HG03159 (cell line): ENCODE data around the gene DUS2.

Experiments used
- ATAC-seq: cut with Tn5 transposase; IDR thresholded peaks from one replicate; pipeline ENCODE4 v1.9.1; 2021; ENCODE audit warnings: mild to moderate bottlenecking, moderate library complexity; ENCODE audit not compliant: unreplicated experiment

Gene DUS2

DNA sequence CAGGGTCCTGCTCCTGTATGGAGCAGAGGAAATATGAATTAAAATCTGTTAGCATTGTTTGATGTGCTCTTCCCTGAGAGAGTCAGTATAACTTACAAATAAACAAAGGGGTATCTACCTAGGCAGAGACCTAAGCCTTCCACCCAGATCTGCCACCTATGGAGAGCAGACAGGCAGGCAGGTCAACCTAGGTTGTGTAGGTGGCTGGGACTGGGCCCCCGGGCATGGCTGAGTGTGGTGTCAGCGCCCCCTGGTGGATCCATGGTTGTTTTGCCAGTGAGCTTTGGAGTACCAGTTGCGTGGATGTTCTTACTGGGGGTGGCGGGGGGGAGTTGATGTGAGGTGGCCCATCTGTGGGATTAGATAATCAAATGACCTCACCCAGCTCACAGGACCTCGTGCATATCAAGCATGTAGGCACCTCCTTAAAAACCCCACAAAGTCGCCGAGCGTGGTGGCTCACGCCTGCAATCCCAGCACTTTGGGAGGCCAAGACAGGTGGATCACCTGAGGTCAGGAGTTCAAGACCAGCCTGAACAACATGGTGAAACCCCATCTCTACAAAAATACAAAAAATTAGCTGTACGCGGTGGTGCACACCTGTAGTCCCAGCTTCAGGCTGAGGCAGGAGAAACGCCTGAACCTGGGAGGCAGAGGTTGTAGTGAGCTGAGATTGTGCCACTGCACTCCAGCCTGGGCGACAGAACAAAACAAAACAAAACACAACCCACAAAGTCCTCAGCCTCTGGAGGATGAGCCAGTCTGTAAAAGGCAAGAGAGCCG, 17.6 kb downstream of the DUS2 start:
- peak; percentile 73 for ATAC-seq

DNA sequence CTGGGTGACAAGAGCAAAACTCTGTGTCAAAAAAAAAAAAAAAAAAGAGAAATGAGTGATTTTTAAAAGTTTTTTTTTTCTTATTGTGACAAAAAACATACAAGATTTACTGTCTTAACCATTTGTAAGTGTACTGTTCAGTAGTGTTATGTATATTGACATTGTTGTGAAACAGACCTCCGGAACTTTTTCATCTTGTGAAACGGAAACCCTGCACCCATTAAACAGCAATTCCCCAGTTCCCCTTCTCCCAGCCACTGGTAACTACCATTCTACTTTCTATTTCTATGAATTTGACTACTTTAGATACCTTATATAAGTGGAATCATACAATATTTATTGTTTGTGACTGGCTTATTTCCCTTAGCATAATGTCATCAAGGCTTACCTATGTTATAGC, 18.7 kb downstream of the DUS2 start:
- ATAC-seq, result no peak

DNA sequence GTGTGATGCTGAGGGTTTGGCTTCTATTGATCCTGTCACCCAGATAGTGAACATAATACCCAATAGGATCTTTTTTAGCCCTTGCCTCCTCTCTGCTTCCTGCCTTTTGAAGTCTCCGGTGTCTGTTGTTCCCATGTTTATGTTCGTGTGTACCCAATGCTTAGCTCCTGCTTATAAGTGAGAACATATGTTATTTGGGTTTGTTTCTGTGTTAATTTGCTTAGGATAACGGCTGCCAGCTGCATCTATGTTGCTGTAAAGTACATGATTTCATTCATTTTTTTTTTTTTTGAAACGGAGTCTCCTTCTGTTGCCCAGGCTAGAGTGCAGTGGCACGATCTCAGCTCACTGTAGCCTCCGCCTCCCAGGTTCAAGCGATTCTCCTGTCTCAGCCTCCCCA, 23.0 kb downstream of the DUS2 start:
- no peak for ATAC-seq

DNA sequence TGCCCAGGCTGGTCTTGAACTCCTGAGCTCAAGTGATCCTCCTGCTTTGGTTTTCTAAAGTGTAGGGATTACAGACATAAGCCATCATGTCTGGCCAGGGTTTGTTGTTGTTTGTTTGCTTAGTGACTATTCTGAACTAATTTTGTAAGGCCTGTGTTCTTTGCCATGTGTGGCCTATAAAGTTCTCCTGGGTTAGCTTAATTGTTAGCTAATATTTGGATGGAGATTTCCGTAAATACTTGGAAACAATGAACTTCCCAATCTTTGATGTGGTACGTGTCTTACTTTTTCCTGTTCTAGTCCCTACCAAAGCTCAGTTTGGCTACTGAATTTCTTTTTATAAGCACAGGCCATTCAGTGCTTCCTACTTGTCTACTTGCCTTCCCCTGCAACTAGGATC, 24.9 kb downstream of the DUS2 start:
- no peak for ATAC-seq

DNA sequence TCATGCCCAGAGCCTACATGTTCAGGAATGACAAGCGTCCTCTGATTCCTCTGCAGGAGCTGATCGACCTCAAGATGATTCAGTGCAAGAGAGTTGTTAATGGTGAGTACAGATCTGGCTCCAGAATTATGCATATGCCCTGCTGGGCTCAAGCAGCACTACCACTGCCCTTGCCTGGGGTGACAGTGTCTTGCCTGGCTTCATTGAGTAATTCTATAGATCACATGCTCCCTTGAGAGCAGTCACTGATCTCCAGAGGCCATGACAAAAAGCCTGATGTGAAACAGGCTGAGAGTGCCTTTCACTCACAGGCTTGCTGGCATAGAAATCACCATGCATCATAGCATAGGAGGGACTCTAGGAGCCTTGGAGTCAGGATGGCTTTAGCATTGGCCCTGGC, 26.4 kb downstream of the DUS2 start:
- no peak for ATAC-seq

DNA sequence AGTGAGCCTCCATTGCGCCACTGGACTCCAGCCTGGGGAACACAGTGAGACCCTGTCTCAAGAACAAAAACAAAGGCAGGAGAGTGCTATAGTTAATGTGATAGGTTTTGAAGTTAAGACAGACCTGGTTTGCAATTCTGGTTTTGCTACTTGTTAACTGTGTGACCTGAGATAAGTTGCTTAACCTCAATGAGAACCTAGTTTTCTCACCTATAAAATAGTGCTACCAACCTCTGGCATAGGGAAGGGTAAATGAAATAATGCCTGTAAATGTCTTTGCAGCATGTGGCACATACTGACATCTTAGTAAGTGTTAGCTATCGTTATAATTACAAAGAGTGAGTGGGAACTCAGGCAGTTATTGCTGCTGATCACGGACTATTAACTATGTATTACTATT, 32.3 kb downstream of the DUS2 start:
- ATAC-seq, result no peak

DNA sequence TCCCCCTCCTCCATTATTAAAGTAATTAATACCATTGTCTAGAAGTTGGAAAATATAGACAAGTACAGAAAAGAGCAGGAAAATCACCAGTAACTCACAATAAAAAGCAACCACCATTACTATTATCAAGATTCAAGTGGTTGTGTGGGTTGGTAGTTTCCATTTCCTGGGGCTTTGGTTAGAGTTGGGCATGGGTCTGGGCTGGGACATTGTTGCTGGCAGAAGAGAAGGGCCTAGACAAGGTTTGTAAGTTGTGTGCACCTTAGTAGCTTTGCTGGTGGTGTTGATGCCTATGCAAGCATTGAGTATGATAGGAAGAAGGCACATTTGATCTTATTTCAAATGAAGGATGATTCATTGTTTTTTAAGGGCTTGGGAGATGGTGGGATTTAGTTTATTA, 36.7 kb downstream of the DUS2 start:
- no peak for ATAC-seq

DNA sequence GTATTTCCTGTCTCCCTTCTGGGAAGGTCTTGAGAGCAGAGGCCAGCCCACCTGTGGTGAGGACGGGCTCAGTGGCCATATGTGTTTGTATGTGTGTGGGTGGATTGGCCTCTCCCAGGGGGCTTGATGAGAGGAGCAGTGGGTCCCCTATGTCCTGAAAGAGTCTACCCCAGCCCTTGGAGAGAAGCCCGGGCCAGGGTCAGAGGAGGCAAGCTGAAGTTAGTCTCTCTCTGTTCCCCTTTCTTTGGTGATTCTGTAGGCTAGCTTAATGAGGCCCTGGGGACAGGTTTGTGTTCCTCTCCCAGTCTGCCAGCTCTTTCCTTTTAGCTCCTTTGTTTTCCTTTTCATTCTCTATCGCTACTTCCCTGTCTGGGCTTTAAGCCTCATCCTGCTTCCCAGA, 38.3 kb downstream of the DUS2 start:
- no peak for ATAC-seq

DNA sequence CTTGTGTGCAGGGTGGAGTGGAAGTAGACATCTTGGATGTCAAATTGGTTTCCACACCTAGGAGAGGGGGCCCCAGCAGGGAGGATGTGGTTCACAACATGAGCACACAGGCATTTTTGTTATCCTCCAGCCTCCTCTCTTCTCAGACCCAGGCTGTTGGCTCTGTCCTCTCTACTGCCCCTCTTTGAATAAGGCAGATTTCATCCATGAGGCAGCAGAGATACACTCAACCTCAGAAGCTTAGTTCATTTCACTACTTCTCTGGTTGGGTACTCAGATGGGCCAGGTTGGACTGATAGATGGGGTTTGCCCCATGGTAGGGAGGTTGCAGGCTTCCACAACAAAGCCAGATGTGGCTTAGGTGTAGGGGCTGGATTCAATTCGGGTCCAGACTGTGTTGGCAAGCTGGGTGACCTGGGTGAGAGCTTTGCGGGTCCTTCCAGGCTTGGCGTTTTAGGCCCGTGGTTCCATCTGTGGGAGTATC, 39.9 kb downstream of the DUS2 start:
- no peak for ATAC-seq

DNA sequence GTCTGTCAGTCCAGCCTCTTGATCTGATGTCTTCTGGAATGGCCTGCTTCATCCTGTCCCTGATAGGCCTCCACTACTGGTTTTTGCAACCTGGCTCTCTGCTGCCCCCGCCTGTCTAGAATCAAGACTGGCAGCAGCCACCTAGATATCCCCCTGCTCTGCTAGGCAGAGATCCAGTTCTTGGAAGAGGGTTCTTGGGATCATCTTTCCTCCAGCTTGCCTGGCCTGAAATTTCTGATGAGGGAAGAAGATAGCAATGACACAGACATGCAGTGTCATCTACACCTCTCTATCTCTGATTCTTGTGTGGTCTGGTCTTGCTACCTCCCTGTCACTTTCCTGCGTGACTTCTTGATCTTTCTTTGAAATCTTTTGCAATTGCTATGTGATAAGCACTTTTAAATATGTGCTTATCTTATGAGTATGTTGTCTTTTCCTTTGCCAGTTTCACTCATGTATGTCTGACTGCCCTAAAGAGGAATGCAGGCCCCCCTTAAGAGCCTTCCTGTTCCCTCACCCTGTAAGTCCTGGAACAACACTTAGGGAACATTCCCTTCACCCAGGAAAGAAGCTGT, 41.8 kb downstream of the DUS2 start:
- no peak for ATAC-seq

DNA sequence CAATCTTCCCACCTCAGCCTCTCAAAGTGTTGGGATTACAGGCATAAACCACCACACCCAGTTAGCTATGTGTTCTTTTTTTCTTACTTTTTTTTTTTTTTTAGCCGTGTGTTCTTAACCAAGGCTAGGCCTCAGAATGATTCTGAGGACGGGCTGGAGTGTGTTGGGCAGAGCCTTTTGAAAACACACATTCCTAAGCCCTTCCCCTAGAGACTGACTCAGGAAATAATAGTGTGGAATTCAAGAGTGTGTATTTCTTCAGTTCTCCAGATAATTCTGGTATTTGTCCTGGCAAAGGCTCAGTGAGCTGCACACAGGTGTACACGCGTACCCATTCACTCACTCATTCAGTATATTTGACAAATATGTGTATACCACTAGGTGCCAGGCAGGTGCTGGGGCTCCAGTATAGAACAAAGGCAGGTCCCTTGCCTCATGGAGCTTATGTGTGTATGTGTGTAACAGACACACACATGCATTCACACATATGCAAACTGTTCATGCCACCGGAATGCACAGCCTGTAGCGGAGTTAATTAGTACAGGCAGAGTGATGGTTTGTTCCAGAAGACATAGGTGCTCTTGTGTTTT, 42.7 kb downstream of the DUS2 start:
- ATAC-seq, result no peak

DNA sequence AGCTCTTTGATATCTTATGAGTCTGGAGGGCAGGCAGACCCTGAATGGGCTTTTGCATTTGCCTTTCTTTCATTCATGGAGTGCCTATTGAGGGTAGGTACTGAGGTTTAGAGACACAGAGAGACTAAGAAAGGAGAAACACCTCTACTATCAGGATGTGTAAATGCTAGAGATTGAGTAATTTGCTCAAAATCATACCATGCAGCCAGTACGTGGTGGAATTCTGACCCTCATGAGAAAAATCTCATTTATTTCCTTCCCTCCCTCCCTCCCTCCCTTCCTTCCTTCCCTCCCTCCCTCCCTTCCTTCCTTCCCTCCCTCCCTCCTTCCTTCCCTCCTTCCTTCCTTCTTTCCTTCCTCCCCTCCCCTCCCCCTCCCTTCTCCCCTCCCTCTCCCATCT, 43.7 kb downstream of the DUS2 start:
- no peak for ATAC-seq

DNA sequence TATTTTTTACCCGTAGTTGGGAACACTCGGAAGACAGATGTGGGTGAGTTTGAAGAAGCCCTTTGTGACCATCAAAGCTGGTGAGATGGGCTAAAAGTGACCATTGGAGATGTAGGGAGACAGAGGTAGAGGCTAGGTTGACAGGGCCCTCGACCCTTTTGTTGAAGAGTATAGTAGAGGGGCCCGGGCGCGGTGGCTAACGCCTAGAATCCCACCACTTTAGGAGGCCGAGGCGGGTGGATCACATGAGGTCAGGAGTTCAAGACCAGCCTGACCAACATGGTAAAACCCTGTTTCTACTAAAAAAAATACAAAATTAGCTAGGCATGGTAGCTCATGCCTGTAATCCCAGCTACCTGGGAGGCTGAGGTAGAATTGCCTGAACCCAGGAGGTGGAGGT, 45.8 kb downstream of the DUS2 start:
- no peak for ATAC-seq

DNA sequence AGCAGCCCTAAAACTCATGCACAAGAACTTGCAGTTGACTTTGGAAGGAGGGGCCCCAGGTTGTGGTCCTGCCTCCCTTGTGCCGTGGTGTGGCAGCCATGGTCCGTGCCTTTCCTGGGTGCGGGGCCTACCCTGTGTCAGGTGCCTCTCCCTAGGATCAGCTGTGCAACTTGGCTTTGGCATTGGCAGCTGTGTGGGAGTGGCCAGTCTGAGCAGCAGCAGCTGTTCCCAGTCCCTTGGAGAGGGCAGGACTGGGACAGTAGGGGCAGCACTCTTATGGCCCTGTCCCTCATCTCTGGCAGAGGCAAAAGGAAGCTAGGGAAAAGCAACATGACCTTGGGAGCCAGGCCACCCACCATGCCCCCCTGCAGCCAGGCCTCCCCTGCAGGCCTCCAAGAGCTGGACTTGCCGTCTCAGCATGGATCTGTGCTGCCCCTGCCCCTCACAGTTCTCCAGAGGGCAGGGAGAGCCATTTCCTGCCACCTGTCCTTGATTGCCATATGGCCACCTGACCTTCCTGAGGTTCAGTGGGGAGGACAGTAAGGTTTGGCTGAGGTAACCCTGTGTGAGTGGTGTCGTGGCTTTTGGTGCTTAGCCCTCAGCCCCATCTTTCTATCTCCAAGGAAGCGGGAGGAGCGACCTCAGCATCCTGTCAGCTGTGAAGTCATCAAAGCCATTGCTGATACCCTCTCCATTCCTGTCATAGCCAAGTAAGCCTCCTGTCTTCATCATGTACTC, 46.6 kb downstream of the DUS2 start:
- ATAC-seq, result no peak

DNA sequence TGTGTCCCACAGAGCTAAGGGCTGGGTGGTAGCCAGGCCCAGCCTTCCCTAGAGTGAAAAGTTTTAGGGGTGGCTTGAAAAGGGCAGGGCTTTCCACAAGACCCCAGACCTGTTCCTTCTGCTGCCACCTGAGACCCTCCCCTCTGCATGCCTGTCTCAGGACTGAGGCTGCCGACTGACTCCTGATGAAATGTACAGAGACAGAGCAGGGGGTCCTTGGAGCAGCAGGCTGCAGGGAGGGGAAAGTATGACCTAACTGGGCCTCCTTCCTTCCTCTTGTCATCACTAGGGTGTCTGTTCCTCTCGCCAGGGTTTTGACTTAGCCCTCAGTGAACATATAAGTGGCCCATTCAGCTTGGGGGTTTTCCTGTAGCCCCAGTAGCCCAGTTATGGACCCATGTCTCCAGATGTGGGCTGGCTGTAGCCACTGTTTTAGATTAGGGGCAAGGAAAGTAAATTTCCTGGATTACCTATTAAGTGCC, 47.2 kb downstream of the DUS2 start:
- no peak for ATAC-seq

DNA sequence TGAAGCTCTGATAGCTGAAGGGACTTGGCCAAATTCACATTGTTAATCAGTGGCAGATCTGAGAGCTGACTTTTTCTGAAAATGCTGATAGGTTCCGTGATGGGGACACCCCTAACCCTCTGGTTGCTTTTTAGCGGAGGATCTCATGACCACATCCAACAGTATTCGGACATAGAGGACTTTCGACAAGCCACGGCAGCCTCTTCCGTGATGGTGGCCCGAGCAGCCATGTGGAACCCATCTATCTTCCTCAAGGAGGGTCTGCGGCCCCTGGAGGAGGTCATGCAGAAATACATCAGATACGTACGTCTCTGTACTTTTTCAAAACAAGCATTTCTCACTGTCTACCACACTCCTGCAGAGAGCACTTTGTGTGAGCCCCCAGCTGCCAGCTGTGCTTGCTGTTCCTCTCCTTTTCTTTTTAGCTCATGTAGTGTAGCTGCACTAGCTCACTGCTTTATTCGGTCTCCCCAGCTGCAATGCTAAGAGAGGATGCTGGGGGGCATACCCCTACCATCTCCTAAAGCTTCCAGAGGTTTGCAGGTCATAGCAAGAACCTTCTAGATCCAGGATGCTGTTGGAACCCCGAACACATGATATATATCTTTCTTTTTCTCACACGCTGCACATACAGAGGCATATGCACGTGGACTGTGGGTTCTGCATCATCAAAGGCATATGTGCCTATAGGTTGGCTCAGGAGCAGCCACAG, 47.9 kb downstream of the DUS2 start:
- ATAC-seq, result peak; percentile 32

DNA sequence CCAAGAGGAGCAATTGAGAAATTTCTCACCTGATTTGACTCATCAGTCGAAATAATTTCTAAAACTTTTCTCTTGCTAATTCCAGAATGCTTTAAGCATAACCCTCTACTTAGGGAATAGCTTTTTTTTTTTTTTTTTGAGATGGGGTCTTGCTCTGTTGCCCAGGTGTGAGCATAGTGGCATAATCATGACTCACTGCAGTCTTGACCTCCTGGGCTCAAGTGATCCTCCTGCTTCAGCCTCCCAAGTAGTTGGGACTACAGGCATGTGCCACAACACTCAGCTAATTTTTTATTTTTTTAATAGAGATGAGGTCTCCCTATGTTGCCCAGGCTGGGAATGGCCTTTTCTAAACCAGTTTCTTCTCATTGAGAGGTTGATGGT, 48.4 kb downstream of the DUS2 start:
- no peak for ATAC-seq

DNA sequence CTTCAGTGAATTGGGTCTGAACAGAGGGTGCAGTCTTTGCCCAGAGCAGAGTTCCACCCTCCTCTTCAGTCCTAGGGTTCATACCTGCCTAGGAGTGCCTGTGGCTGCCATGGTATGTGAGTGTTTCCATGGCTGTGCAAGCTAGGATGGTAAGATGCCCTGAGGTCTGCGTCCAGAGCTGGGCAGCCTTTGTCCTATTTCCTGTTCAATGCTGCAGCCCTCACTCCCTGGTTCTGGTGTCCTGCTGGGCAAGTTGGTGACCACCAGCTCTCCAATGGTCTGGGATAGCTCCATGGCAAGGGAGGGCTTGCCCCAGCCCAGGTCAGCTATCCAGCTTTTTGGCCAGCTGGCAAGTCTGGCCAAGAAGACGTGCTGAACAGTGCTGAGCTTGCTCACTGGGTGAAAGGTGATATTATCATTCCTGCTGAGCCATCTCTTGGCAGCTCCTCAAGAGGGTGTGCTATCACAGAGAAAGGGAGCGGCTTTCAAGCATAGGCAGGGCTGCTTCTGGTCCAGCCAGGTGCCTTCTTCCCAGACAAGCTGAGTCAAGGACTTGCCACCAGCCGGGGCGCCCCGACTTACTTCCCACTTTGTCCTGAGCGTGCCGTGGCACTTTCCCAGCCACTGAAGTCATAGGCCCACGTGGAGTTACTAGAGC, 49.1 kb downstream of the DUS2 start:
- ATAC-seq, result no peak

DNA sequence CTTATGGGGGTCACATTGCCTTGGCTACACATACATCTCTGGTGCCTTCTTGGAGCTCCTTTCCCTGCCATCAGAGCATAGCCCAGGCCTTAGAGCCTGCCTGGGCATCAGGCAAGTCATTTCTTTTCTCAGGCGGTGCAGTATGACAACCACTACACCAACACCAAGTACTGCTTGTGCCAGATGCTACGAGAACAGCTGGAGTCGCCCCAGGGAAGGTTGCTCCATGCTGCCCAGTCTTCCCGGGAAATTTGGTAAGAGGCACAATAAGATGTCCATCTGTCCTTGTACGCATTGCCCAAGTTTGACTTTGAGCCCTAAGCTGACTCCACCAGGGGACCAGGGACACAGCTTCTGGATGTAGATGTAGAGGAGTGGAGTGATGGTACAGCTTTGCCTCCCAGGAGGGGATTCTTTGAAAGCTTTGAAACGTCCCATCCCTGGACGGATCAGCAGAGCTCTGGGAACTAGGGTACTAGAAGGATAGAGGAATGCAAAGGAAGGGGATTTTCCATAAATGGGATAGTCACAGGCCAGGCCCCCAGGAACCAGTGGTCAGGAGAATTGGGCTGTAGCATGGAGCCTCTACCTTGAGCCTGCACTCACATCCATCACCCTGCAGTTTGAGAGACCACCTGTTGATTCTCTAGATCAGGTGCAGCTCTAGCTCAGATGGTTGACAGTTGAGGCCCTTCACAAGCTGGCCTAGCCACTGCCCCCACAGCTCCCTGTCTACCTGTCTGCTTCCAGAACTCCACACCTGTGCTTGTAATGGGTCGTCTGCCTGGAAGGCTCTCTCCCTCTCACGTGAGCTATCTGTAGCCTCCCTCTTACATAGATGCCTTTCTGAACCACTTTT, 51.0 kb downstream of the DUS2 start:
- ATAC-seq, result no peak
